Activated naive CD4-positive, alpha-beta T cell treated with anti-CD3 and anti-CD28 coated beads for 36 hours (primary cell): Measurements from ENCODE around the gene RBKS. TPM values are rescaled to one million over a fixed set of nuclear protein-coding genes. Genes with fewer than 3 reads are reported as not detected.

Experiments used
- CTCF ChIA-PET: fragments of 350-600 bp; sonication (Branson Sonifier 250); formaldehyde crosslinking; loops from one replicate; lab custom pipeline; 2021; ENCODE audit warnings: antibody characterized with exemption; lab: Charles Lee
- DNase-seq: peaks from one replicate; pipeline ENCODE4 v3.0.0-alpha.2; 2020
- H3K27ac Mint-ChIP-seq: one replicate; pipeline ENCODE4 v1.8.0; 2021; ENCODE audit warnings: mild to moderate bottlenecking, mixed read lengths
- H3K27me3 Mint-ChIP-seq: one replicate; pipeline ENCODE4 v1.8.0; 2021; ENCODE audit warnings: low read depth, mixed read lengths
- H3K36me3 Mint-ChIP-seq: one replicate; pipeline ENCODE4 v1.8.0; 2021; ENCODE audit warnings: low read depth, mixed read lengths
- H3K4me1 Mint-ChIP-seq: one replicate; pipeline ENCODE4 v1.8.0; 2021; ENCODE audit warnings: low read depth, mixed read lengths
- H3K4me3 Mint-ChIP-seq: one replicate; pipeline ENCODE4 v1.8.0; 2021; ENCODE audit warnings: mild to moderate bottlenecking, moderate library complexity, mixed read lengths
- H3K9me3 Mint-ChIP-seq: one replicate; pipeline ENCODE4 v1.8.0; 2021; ENCODE audit warnings: mixed read lengths
- intact Hi-C: fragments of 100-400 bp; cut with micrococcal nuclease; formaldehyde crosslinking; loops from one replicate; pipeline ENCODE4 v1.15.1; 2023
- total RNA-seq, 2 experiments: library from RNA; stranded (reverse); gene quantifications; one replicate each; pipeline ENCODE4 v1.2.3, GENCODE V29; 2021

The RBKS gene
- total RNA-seq, 2 experiments from 2014 or later = 1.1 to 1.2 TPM

DNA sequence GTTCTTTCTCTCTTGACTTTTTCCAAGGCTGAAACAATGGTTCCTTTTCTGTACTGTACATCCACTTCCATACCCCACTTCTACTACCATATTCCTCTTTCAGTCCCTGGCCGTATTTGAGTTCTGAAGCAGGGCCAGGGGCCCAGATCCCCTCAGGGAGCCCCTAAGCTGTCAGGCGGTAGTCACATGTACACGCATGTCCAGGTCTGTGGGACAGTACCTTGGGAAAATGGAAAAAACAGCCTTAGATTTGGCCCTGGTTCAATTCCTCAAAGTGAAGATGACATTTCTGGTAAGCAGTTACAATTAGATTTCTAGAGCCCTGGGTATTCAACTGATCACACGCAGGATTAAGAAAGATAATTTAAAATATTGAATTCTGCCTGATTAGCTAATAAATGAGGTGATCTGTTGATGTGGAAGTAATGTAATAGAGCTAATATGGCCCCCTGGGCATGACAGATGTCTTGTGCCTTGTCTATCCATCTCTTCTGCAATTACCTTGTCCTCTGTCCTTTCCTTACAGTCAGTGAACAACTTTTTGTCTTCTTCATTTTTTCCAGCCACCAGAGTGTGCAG lies 74.2 kb downstream of the RBKS start:
- no peaks in the 10 kb centered on the region for H3K27me3 Mint-ChIP-seq
- H3K9me3 Mint-ChIP-seq = no peaks in the 10 kb centered on the region
- no peaks in the 10 kb centered on the region for H3K36me3 Mint-ChIP-seq
- DNase-seq = no peak
- no peaks in the 10 kb centered on the region for H3K4me1 Mint-ChIP-seq
- intact Hi-C loops = no loop called here
- CTCF ChIA-PET = no interaction called here
- no peak overlapping the region for H3K27ac Mint-ChIP-seq
- H3K4me3 Mint-ChIP-seq = no peak overlapping the region

DNA sequence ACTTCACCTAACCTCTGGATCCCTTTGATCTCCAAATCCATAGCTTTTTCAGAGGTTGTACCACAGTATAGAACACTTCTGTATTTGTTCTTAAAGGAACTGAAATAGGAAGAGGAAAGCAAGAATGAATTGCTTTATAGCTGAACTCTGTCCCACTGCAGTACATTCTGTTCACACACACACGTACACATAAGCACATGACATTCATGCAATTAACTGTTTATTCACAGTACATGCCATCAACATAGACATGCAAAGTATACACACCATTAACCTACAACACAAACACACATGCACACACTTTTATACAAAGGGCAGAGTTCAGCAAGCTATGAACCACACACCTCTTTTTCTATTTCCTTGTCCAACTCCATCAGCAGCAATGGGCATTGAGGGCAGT lies 75.4 kb downstream of the RBKS start:
- no peaks in the 10 kb centered on the region for H3K27me3 Mint-ChIP-seq
- CTCF ChIA-PET = interaction anchor here (1.2 kb wide), 1 partner anchor 10 kb away, joined by 3 read pairs; no protein-coding TSS in a partner anchor
- no peaks in the 10 kb centered on the region for H3K36me3 Mint-ChIP-seq
- H3K27ac Mint-ChIP-seq = no peak overlapping the region
- H3K4me3 Mint-ChIP-seq = no peak overlapping the region
- intact Hi-C loops = no loop called here
- no peaks in the 10 kb centered on the region for H3K9me3 Mint-ChIP-seq
- DNase-seq = no peak
- no peaks in the 10 kb centered on the region for H3K4me1 Mint-ChIP-seq

DNA sequence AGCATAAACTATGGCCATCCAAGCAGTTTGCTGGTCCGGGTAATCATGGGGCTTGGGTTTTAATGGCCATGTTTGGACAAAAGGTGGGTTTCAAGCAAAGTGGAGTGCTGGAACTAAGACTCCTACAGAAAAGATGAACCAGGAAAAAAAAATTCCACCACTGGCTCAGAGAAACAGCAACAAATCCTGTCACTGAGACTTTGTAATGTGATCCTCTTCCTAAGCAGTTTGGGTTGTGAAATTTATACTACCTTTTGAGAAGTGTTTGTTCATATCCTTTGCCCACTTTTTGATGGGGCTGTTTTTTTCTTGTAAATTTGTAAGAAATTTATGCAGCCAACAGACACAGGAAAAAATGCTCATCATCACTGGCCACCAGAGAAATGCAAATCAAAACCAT lies 78.4 kb downstream of the RBKS start:
- intact Hi-C loops = no loop called here
- no peak for DNase-seq
- CTCF ChIA-PET = no interaction called here
- Mint-ChIP-seq H3K36me3 (no peaks in the 10 kb centered on the region), H3K4me3 (no peak overlapping the region), H3K4me1 (peaks cover 1% of the 10 kb centered on the region), H3K27ac (no peak overlapping the region), H3K27me3 (no peaks in the 10 kb centered on the region), H3K9me3 (no peaks in the 10 kb centered on the region)

DNA sequence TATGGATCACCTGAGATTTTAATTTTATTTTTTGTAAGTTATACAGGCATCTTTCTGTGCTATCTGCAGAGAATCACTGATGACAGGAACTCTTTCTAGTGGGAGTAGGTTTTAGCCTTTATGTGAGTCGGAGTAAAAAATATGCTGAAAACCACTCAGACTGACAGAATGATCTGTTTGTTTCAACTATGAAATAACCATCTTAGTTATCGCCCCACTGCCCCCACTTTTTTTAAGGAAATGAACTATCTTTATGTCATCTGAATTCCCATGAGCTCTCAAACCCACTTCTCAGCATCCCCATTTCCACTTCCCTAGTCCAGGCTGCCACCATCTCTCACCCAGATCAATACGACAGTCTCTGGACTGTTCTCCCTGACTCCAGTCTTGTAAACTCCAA lies 79.7 kb downstream of the RBKS start:
- no peaks in the 10 kb centered on the region for H3K27me3 Mint-ChIP-seq
- no peaks in the 10 kb centered on the region for H3K9me3 Mint-ChIP-seq
- intact Hi-C loops = no loop called here
- H3K4me1 Mint-ChIP-seq = peaks cover 1% of the 10 kb centered on the region
- H3K4me3 Mint-ChIP-seq = no peak overlapping the region
- no peak overlapping the region for H3K27ac Mint-ChIP-seq
- CTCF ChIA-PET = no interaction called here
- DNase-seq = no peak
- no peaks in the 10 kb centered on the region for H3K36me3 Mint-ChIP-seq

DNA sequence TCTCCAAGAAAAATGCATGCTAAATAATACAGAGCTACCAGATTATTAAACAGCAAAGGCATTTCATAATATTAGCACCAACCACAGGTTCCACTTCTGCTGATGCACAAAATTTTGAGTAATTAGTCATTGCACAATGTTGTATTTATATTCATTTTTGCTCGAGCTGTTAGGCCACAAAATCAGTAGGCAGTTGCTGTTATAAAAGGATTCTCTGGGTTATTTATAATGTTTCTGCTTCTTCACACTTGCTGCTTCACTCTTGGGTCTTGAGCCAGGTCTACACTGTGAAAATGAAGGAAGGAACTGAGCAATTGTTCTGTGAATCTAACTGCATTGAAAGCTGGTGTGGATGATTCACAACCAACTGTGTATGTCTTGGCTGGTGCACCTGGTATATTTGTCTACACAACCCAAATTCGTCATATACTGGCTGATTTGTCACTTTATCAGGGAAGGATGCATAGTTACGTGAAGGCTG lies 80.4 kb downstream of the RBKS start:
- Mint-ChIP-seq H3K36me3 (no peaks in the 10 kb centered on the region), H3K27me3 (no peaks in the 10 kb centered on the region), H3K9me3 (no peaks in the 10 kb centered on the region), H3K27ac (no peak overlapping the region), H3K4me1 (peaks cover 1% of the 10 kb centered on the region), H3K4me3 (no peak overlapping the region)
- no peak for DNase-seq
- CTCF ChIA-PET = interaction anchor here (0.5 kb wide), 1 partner anchor 58 kb away, joined by 4 read pairs; no protein-coding TSS in a partner anchor
- intact Hi-C loops = no loop called here

DNA sequence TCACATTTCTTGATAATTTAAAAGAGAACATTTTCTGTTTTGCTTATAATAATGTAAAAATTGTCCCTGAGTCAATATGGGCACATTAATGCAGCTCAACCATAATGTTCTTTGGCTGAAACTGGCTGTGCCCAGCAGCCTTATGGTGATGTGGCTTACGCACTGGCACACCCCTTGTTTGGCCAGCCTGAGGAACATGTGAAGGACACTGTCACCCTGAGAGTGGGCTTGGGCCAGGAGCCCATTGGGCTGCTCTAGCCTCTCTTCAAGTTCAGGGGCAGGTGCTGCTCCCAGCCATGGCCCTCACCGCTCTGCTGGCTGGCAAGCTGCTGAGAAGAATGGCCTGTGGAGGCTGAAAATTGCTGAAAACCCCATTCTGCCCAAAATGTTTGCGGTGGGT lies 81.2 kb downstream of the RBKS start:
- no peak for DNase-seq
- Mint-ChIP-seq H3K9me3 (no peaks in the 10 kb centered on the region), H3K27ac (no peak overlapping the region), H3K4me3 (no peak overlapping the region), H3K27me3 (no peaks in the 10 kb centered on the region), H3K36me3 (no peaks in the 10 kb centered on the region), H3K4me1 (peaks cover 1% of the 10 kb centered on the region)
- CTCF ChIA-PET = interaction anchor here (0.5 kb wide), 1 partner anchor 57 kb away, joined by 4 read pairs; no protein-coding TSS in a partner anchor
- intact Hi-C loops = no loop called here

DNA sequence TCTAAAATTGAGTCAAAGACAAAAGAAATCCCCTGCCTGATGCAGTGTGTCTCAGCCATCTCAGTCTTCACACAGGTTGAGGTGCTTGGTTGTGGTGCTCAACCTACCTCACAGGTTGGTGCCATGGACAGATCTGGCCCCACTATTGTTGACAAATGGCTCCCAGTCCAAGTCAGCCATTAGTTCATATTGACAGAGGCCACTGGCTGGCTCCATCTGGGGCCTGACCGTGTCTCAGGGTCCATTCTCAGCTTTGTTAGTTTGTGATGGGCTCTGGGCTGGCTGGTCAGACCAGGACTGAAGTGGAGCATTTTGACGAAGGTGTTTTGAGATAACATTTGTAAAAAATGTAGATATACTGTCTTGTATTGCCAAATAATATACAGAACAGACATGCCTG lies 81.8 kb downstream of the RBKS start:
- intact Hi-C loops = no loop called here
- Mint-ChIP-seq H3K27me3 (no peaks in the 10 kb centered on the region), H3K4me3 (no peak overlapping the region), H3K27ac (no peak overlapping the region), H3K36me3 (no peaks in the 10 kb centered on the region), H3K9me3 (no peaks in the 10 kb centered on the region), H3K4me1 (peaks cover 1% of the 10 kb centered on the region)
- DNase-seq = no peak
- CTCF ChIA-PET = no interaction called here

DNA sequence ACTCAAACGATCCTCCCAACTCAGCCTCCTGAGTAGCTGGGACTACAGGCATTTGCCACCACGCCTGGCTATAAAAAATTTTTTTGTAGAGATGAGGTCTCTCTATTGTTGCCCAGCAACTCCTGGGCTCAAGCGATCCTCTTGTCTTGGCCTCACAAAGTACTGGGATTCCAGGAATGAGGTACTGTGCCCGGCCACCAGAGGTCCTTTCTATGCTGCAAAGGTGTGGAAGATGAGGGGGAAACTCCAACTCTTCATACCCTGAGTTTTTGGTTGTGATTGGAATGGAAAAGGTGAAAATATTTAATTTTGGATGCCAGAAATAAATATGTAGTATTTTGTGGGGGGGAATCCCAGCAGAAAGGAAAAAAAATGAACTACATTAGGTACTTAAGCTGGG lies 82.7 kb downstream of the RBKS start:
- H3K9me3 Mint-ChIP-seq = no peaks in the 10 kb centered on the region
- H3K36me3 Mint-ChIP-seq = no peaks in the 10 kb centered on the region
- intact Hi-C loops = loop anchor here (2.0 kb wide), 1 partner anchor 645 kb away; no protein-coding TSS in a partner anchor
- no peaks in the 10 kb centered on the region for H3K27me3 Mint-ChIP-seq
- H3K4me1 Mint-ChIP-seq = peaks cover 1% of the 10 kb centered on the region
- H3K4me3 Mint-ChIP-seq = no peak overlapping the region
- DNase-seq = peak; percentile 49
- CTCF ChIA-PET = interaction anchor here (1.0 kb wide), 1 partner anchor 53 kb away, joined by 3 read pairs; no protein-coding TSS in a partner anchor
- no peak overlapping the region for H3K27ac Mint-ChIP-seq

DNA sequence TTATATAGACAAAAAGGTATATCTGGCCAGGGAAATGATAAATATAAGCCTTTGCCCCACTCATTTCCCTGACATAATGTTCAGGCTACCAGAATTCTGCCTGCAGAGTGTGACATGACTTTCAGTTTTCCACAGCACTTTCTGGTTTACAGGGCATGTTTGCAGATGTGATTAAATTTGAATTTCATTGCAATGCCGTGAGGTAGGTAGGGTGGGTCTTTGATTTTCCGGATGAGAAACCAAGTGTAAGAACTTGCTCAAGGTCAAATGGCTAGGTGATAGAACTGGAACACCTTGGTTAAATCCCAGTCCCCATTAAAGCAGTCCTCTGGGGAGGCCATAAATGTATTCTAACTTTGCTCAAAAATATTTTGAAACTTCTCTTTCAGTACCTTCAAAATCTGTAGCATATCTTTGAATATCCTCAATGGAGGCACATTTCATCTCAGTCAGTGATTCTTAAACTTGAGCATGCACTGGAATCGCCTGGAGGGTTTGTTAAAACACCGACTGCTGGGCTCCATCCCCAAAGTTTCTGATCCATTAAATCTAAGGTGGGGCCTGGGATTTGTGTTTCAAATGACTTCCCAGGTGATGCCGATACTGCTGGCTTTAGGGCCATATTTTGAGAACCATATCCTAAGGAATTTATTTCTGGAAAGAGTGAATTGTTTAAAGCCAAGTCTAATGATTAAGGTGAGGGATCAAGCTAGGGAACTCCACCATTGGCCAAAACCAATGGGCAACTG lies 83.7 kb downstream of the RBKS start:
- intact Hi-C loops = loop anchor here (2.0 kb wide), 1 partner anchor 646 kb away; no protein-coding TSS in a partner anchor
- no peak overlapping the region for H3K27ac Mint-ChIP-seq

DNA sequence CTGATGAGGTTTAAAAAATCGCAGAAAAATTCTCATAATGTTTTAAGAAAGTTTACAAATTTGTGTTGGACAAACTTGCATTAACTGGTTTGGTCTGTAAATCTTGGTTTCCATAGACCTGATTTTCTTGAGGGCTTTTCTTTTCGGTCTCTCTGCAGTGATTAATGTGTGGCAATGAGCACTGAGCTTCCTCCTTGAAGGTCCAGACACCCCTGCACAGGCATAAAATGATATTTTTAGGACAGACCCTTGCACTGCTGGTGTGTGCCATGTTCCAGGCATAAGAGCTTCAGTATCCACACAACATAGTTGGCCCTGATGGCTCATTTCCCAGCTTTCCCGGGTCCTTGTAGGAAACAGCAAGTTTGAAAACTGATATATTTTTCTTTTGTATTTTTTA lies 85.0 kb downstream of the RBKS start:
- intact Hi-C loops = no loop called here
- H3K36me3 Mint-ChIP-seq = no peaks in the 10 kb centered on the region
- no peaks in the 10 kb centered on the region for H3K9me3 Mint-ChIP-seq

More for the DNA sequence above, 83.7 kb downstream of the RBKS start:
- no peak overlapping the region for H3K4me3 Mint-ChIP-seq
- CTCF ChIA-PET = interaction anchor here (1.0 kb wide), 1 partner anchor 52 kb away, joined by 3 read pairs; no protein-coding TSS in a partner anchor
- DNase-seq = no peak
- peaks cover 1% of the 10 kb centered on the region for H3K4me1 Mint-ChIP-seq
- no peaks in the 10 kb centered on the region for H3K9me3 Mint-ChIP-seq
- no peaks in the 10 kb centered on the region for H3K27me3 Mint-ChIP-seq
- no peaks in the 10 kb centered on the region for H3K36me3 Mint-ChIP-seq

DNA sequence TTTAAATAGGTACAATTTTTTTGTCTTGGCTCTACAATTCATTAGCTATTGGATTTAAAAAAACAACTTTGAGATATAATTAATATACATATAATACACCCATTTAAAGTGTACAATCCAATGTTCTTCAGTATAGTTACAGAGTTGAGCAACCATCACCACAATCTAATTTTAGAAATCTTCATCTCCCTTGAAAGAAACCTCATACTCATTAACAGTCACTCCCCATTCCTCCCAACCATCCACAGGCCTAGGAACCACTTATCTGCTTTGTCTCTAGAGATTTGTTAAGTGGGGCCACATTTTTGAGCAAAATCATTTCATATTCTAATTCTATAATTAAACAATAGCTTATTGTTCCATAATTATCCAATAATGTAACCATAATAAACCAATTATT lies 86.0 kb downstream of the RBKS start:
- intact Hi-C loops = no loop called here
- no peak for DNase-seq
- Mint-ChIP-seq H3K4me3 (no peak overlapping the region), H3K9me3 (no peaks in the 10 kb centered on the region), H3K36me3 (no peaks in the 10 kb centered on the region), H3K4me1 (peaks cover 1% of the 10 kb centered on the region), H3K27ac (no peak overlapping the region), H3K27me3 (no peaks in the 10 kb centered on the region)
- CTCF ChIA-PET = interaction anchor here (1.2 to 1.3 kb wide), 2 partner anchors 101 to 112 kb away, joined by 4 read pairs; no protein-coding TSS in a partner anchor

More for the DNA sequence above, 85.0 kb downstream of the RBKS start:
- H3K4me3 Mint-ChIP-seq = no peak overlapping the region
- H3K27me3 Mint-ChIP-seq = no peaks in the 10 kb centered on the region
- H3K4me1 Mint-ChIP-seq = peaks cover 1% of the 10 kb centered on the region
- no peak overlapping the region for H3K27ac Mint-ChIP-seq
- CTCF ChIA-PET = interaction anchor here (0.5 to 1.3 kb wide), 5 partner anchors 10 to 514 kb away, joined by 3 to 5 read pairs (median 4); no protein-coding TSS in a partner anchor
- DNase-seq = no peak

DNA sequence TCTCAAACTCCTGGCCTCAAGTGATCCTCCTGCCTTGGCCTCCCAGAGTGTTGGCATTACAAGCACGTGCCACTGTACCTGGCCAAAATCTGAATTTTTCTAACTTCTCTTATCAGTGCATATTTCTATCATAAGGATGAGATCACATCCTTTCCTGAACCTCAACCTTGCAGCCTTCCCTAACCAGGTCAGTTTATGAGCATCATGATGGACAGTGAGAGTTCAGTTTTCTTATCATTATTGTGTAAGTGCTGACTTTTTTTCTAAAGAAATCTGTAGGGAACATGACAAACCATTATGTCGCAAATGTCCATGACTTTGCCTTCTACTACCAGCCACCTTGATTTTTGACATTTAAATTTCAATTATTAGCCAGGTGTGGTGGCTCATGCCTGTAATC lies 87.1 kb downstream of the RBKS start:
- Mint-ChIP-seq H3K27me3 (no peaks in the 10 kb centered on the region), H3K4me1 (peaks cover 1% of the 10 kb centered on the region), H3K36me3 (no peaks in the 10 kb centered on the region), H3K27ac (no peak overlapping the region), H3K4me3 (no peak overlapping the region), H3K9me3 (no peaks in the 10 kb centered on the region)
- DNase-seq = no peak
- intact Hi-C loops = no loop called here
- CTCF ChIA-PET = no interaction called here
